Karpas-422 (cell line): Measurements from ENCODE around the gene GET3. TPM values are rescaled to one million over a fixed set of nuclear protein-coding genes. Genes with fewer than 3 reads are reported as not detected.

Experiments used
- DNase-seq: peaks from one replicate; pipeline ENCODE4 v3.0.0-alpha.2; 2015
- H2AFZ ChIP-seq: fragments of 200-600 bp; sonication (generic); 2 replicates; pipeline ENCODE4 v1.6.1; 2014; ENCODE audit warnings: antibody characterized with exemption, low read length, mixed read lengths
- H3K27ac ChIP-seq: fragments of 200-600 bp; sonication (generic); 2 replicates; pipeline ENCODE4 v1.5.1; 2014; ENCODE audit warnings: mild to moderate bottlenecking, low read length, moderate library complexity
- H3K27me3 ChIP-seq: fragments of 200-600 bp; sonication (generic); 2 replicates; pipeline ENCODE4 v1.6.1; 2014; ENCODE audit warnings: low read length, mixed read lengths
- H3K36me3 ChIP-seq: fragments of 200-600 bp; sonication (generic); 2 replicates; pipeline ENCODE4 v1.6.1; 2014; ENCODE audit warnings: low read length, mixed read lengths; ENCODE audit not compliant: insufficient read depth
- H3K4me1 ChIP-seq: fragments of 200-600 bp; sonication (generic); 2 replicates; pipeline ENCODE4 v1.6.1; 2014; ENCODE audit warnings: mild to moderate bottlenecking, low read length, mixed read lengths
- H3K4me2 ChIP-seq: fragments of 200-600 bp; sonication (generic); 2 replicates; pipeline ENCODE4 v1.6.1; 2014; ENCODE audit warnings: low read length, low read depth, mild to moderate bottlenecking; ENCODE audit not compliant: poor library complexity, severe bottlenecking
- H3K4me3 ChIP-seq: fragments of 200-600 bp; sonication (generic); 2 replicates; pipeline ENCODE4 v1.5.1; 2014; ENCODE audit warnings: mild to moderate bottlenecking, antibody characterized with exemption, low read length, mixed read lengths
- H3K79me2 ChIP-seq: fragments of 200-600 bp; sonication (generic); 2 replicates; pipeline ENCODE4 v1.6.1; 2014; ENCODE audit warnings: mild to moderate bottlenecking, low read length, mixed read lengths
- H3K9ac ChIP-seq: fragments of 200-600 bp; sonication (generic); 2 replicates; pipeline ENCODE4 v1.6.0; 2014; ENCODE audit warnings: low read length
- H3K9me2 ChIP-seq: fragments of 200-600 bp; sonication (generic), shearing (Covaris generic); replicated peaks from 2 replicates; pipeline ENCODE4 v1.6.0; 2014; ENCODE audit warnings: mild to moderate bottlenecking, low read length, moderate library complexity; ENCODE audit not compliant: insufficient read depth
- H3K9me3 ChIP-seq: fragments of 300-700, 200-600 bp; sonication (generic); 2 replicates; pipeline ENCODE4 v1.6.1; 2014; ENCODE audit warnings: low read length, mixed read lengths
- H4K20me1 ChIP-seq: fragments of 200-600 bp; sonication (generic); 2 replicates; pipeline ENCODE4 v1.6.1; 2014; ENCODE audit warnings: mild to moderate bottlenecking, antibody characterized with exemption, low read length, low read depth; ENCODE audit not compliant: insufficient read depth
- total RNA-seq: library from RNA; depleted of rRNA; stranded (reverse); fragments of >200 nt; shearing (Covaris generic); gene quantifications from 2 replicates; pipeline ENCODE4 v1.2.3, GENCODE V29; 2014; ENCODE audit warnings: low replicate concordance

The GET3 gene
- total RNA-seq, 1 experiment from 2014 or later: 42.3 TPM

DNA sequence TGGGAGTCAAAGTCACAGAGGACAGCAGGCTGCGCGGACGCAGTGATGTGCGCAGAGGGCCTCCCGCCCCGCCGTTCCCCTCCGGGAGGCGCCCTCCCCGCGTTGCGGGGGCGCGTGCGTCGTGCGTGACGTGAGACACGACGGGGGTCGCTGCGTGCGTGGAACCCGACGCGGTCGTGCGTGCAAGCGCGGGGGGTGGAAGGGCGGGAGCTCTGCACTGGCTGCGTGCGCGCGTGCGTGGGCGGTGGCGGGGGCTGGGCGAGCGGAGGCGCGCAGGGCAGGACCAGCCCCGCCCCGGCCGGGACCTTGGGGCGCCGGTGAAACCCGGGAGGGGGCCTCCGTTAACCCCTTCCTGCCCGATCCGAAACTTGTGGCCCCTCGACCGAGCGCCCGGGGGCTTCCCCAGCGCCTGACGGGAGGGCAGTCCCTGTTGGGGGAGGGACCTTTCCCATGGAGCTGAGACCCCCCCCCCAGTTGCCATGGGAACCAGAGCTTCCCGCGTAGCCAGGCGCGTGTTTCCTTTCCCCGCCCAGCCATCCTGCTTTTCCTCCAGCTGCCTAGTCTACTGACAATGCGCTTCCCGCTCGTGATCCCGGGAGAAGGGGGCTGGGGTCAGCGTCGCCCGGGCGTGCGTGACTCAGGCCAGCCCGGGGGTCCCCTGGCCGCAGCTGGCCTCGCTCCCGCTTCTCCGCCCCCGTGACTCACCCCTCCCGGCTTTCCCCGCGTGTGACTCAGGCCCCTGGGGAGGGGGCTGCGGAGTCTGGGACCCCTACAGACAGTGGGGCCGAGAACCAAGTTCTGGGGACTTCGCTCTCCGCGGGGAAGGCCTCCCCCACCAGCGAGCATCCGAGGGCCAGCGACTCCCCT, 45.4 kb downstream of the GET3 start:
- no peaks in the 10 kb centered on the region for H3K9me2 ChIP-seq
- H2AFZ ChIP-seq: peak overlapping the region; percentile 63; the same call in 1 of the 2 replicates
- peak overlapping the region; percentile 80 for H3K4me2 ChIP-seq
- no peaks in the 10 kb centered on the region for H3K36me3 ChIP-seq
- no peaks in the 10 kb centered on the region for H3K9me3 ChIP-seq
- peak overlapping the region; percentile 66 for H3K4me3 ChIP-seq
- peak overlapping the region; percentile 23 for H3K27ac ChIP-seq
- H3K79me2 ChIP-seq: no peaks in the 10 kb centered on the region
- H3K9ac ChIP-seq: peak overlapping the region; percentile 61
- no peaks in the 10 kb centered on the region for H3K27me3 ChIP-seq
- peaks cover 70% of the 10 kb centered on the region for H3K4me1 ChIP-seq
- H4K20me1 ChIP-seq: no peaks in the 10 kb centered on the region
- peak; percentile 85 for DNase-seq

DNA sequence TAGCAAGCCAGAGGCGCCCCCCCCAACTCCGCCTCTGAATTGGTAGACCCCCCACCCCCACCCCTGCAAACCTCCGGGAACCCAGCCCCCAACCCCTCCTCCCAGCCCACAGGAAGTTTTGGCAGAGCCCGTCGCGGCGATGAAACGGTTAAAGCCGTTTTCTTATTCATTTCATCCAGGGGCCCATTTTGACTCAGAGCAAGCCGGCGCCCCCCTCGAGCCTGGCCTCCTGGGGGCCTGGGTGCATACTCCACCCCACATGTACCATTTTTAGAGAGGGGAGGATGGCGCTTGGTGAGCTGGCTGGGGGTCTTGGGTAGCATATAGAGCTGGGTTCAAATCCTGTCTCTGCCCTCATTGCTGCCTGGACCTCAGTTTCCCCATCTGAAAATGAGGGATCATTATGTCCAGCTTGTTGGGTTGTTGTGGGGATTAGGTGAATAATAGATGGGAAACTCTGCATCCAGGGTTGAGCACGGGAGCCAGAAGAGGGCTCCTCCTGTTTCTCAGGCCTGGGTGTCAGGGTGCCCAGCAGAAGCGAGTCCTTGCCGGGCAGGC, 46.1 kb downstream of the GET3 start:
- no peak overlapping the region for H3K27ac ChIP-seq
- H4K20me1 ChIP-seq: no peaks in the 10 kb centered on the region

DNA sequence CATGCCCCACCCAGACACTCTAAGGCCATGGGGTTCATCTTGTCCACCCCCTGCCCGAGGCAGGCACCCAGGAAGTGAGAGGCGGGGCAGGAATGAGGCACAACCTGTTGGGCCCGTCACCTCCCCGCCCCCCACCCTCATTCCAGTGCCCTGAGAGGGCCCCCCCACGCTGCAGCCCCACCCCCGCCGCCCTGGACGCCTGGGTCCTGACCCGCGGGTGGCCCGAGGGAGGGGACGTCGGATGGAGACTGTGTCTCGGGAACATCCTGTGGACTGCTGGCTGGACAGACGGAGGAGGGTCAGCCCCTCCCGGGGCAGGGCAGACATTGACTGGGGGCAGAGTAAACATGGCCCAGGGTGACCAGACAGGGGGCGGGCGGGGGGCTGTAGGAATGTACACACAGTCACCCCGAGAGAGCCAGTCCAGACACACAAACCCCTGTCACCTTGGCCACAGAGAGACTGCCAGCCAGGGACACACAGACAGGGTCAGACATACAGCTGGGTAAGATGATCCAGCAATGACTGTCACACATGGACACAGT, 46.6 kb downstream of the GET3 start:
- Histone ChIP-seq H3K4me1 (peaks cover 68% of the 10 kb centered on the region), H3K9me3 (no peaks in the 10 kb centered on the region), H3K4me2 (peak overlapping the region; percentile 80), H3K79me2 (no peaks in the 10 kb centered on the region), H3K9me2 (no peaks in the 10 kb centered on the region), H3K36me3 (no peaks in the 10 kb centered on the region), H3K9ac (peak overlapping the region; percentile 31; the same call in 1 of the 2 replicates), H3K27me3 (no peaks in the 10 kb centered on the region), H4K20me1 (no peaks in the 10 kb centered on the region), H3K27ac (peak overlapping the region; percentile 74), H3K4me3 (no peak overlapping the region), H2AFZ (no peak overlapping the region)
- DNase-seq: no peak

More for the DNA sequence above, 46.1 kb downstream of the GET3 start:
- Histone ChIP-seq H3K9ac (peak overlapping the region; percentile 61), H3K4me2 (peak overlapping the region; percentile 80), H3K36me3 (no peaks in the 10 kb centered on the region), H3K4me3 (peak overlapping the region; percentile 66; the same call in 1 of the 2 replicates), H3K9me3 (no peaks in the 10 kb centered on the region), H3K27me3 (no peaks in the 10 kb centered on the region), H3K79me2 (no peaks in the 10 kb centered on the region), H3K4me1 (peaks cover 68% of the 10 kb centered on the region), H3K9me2 (no peaks in the 10 kb centered on the region), H2AFZ (no peak overlapping the region)
- peak; percentile 44 for DNase-seq

DNA sequence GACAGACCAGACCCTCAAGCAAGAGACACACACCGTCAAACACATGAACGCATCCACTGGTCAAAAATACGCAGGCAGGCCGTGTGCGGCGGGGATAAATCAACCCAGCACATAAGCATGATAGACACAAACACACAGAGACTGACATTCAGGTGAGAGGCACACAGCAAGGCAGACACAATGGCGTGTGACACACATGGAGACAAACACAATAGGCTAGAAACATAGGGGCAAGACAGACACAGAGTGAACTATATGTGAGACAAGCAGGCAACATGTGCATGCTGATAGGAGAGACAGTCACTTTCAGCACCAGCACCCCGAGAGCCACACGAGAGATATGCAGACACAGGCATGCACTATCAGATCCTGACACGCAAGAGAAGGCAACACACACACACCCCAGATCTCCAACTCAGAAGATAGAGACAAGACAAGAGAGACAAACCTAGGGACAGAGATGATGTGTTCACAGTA, 47.1 kb downstream of the GET3 start:
- Histone ChIP-seq H2AFZ (no peak overlapping the region), H3K9me2 (no peaks in the 10 kb centered on the region), H3K9ac (peak overlapping the region; percentile 23), H3K79me2 (no peaks in the 10 kb centered on the region), H3K4me2 (no peak overlapping the region), H4K20me1 (no peaks in the 10 kb centered on the region), H3K36me3 (no peaks in the 10 kb centered on the region), H3K9me3 (no peaks in the 10 kb centered on the region), H3K27ac (peak overlapping the region; percentile 74), H3K4me1 (peaks cover 68% of the 10 kb centered on the region), H3K27me3 (no peaks in the 10 kb centered on the region), H3K4me3 (no peak overlapping the region)
- DNase-seq: peak; percentile 46

DNA sequence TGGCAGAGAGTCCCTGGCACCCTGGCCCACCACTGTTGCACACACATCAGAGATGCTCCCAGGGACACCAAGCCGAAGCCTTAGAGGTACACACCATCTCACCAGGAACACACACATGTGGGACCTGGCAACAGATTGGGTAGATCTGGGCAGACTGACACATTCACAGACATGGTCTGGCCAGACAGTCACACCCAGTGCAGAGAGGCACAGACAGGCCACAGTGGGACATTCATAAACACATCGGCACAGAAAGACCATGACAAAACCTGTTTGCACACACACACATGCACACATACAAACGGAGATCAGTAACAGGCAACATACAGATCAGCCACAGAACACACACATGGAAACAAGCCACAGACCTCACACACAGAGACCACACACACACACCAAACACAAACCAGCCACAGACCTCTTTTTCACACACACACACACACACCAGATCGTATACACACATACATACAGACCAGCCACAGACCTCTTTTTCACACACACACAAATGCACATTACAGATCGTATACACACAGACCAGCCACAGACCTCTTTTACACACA, 47.7 kb downstream of the GET3 start:
- Histone ChIP-seq H3K9me2 (no peaks in the 10 kb centered on the region), H4K20me1 (no peaks in the 10 kb centered on the region), H3K27ac (peak overlapping the region; percentile 74), H3K4me1 (peaks cover 67% of the 10 kb centered on the region), H3K4me3 (no peak overlapping the region), H3K27me3 (no peaks in the 10 kb centered on the region), H2AFZ (no peak overlapping the region), H3K79me2 (no peaks in the 10 kb centered on the region), H3K9me3 (no peaks in the 10 kb centered on the region), H3K9ac (peak overlapping the region; percentile 65), H3K4me2 (no peak overlapping the region), H3K36me3 (no peaks in the 10 kb centered on the region)
- no peak for DNase-seq

DNA sequence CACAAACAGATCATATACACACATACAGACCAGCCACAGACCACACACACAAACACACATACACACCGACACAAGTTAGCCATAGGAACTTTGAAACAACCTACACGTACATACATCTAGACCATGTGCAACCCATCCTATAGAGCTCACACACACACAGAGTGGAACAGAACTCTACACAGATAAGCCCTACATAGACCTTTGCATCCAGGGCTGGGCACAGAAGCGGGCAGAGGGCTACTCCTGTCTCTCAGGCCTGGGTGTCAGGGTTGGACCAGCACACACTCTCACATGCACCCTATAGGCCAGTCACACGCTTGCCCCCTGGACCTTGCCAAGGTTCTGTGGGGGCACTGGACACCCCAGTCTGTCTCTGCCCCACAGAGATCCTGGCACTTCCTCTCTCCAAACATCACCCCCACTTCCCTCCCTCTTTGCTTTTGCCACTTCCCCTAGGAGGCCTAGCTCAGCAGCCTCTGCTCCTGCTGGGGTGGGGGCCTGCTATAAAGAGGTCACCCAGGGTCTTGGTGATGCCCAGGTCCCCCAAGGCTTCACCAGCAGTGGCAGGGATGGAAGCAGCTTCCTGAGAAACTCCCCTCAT, 48.2 kb downstream of the GET3 start:
- 0 out of 2 replicates have a peak overlapping the region, but pooled peaks have one; percentile 10 for H2AFZ ChIP-seq
- no peaks in the 10 kb centered on the region for H3K36me3 ChIP-seq
- H3K27me3 ChIP-seq: no peaks in the 10 kb centered on the region
- peak overlapping the region; percentile 65 for H3K9ac ChIP-seq
- H3K4me3 ChIP-seq: no peak overlapping the region
- no peaks in the 10 kb centered on the region for H4K20me1 ChIP-seq
- no peaks in the 10 kb centered on the region for H3K79me2 ChIP-seq
- H3K9me2 ChIP-seq: no peaks in the 10 kb centered on the region
- peak overlapping the region; percentile 46 for H3K4me2 ChIP-seq
- DNase-seq: peak; percentile 68
- H3K27ac ChIP-seq: peak overlapping the region; percentile 74
- H3K9me3 ChIP-seq: no peaks in the 10 kb centered on the region
- H3K4me1 ChIP-seq: peaks cover 72% of the 10 kb centered on the region

DNA sequence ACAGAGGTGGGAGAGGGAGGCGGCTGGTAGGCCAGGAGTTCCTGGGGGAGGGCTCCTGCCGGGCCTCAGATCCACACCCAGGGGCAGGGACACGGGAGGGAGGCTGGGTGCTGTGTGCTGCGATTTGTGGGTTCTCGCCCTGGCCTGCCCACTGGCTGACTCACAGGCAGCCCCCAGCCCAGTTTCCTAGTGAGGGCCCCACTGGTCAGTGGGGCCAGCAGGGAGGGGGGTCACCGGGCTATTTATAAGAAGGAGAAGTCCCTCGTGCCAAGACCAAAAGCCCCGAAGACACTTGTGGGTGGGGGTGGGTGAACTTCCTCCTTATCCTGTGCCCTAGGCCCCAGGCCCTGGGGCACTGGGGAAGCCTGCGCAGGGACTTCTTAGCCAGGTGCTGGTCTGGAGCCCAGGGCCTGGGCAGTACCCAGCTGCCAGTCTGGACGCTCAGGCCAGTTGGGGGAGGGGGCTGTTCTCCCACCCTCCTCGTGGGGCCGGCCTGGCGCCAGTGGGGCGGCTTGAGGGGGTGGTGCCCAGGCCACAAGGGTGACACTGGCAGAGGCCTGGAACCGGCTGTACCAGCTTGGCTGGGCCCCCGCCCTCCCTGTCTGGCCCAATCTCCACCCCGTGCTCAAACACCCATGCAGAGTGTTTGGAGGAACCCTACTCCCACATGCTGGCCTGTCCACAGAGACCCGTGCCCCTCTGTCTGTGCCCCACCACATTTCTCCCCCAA, 49.0 kb downstream of the GET3 start:
- 0 out of 2 replicates have a peak overlapping the region, but pooled peaks have one; percentile 10 for H2AFZ ChIP-seq
- peak; percentile 64 for DNase-seq

More for the DNA sequence above, 49.0 kb downstream of the GET3 start:
- Histone ChIP-seq H3K79me2 (no peaks in the 10 kb centered on the region), H3K36me3 (no peaks in the 10 kb centered on the region), H3K27ac (peak overlapping the region; percentile 74), H3K9ac (peak overlapping the region; percentile 65), H3K4me3 (no peak overlapping the region), H3K4me2 (peak overlapping the region; percentile 46), H3K27me3 (no peaks in the 10 kb centered on the region), H3K9me2 (no peaks in the 10 kb centered on the region), H3K9me3 (no peaks in the 10 kb centered on the region), H4K20me1 (no peaks in the 10 kb centered on the region), H3K4me1 (peaks cover 79% of the 10 kb centered on the region)
